Upper lobe of left lung (tissue), 6 donors: ENCODE results near the gene CCR5. TPM values are rescaled to one million over a fixed set of nuclear protein-coding genes. Genes with fewer than 3 reads are reported as not detected.

Source experiments
- ATAC-seq, 2 donors: fragments of 200-7000 bp; cut with Tn5 transposase; one replicate each; pipeline ENCODE4 v1.9.1; 2022; ENCODE audit warnings: mild to moderate bottlenecking in 2 of 2, moderate library complexity in 2 of 2; ENCODE audit not compliant: low FRiP score in 2 of 2
- DNase-seq, 2 donors: peaks; one replicate each; pipeline ENCODE4 v3.0.0-alpha.2; 2019 to 2020
- H3K27ac ChIP-seq, 4 donors: fragments of 200-600 bp; sonication (generic); one replicate each; pipeline ENCODE4 v1.5.1; 2016 to 2019
- H3K27me3 ChIP-seq, 4 donors: fragments of 200-600 bp; sonication (generic); one replicate each; pipeline ENCODE4 v1.5.1; 2017 to 2019
- H3K36me3 ChIP-seq, 4 donors: fragments of 200-600 bp; sonication (generic); one replicate each; pipeline ENCODE4 v1.5.1; 2016 to 2019
- H3K4me1 ChIP-seq, 4 donors: fragments of 200-600 bp; sonication (generic); one replicate each; pipeline ENCODE4 v1.5.1; 2018 to 2019
- H3K4me3 ChIP-seq, 4 donors: fragments of 200-600 bp; sonication (generic); one replicate each; pipeline ENCODE4 v1.5.1; 2017 to 2019; ENCODE audit warnings: mild to moderate bottlenecking in 2 of 4, moderate library complexity in 1 of 4
- H3K9me3 ChIP-seq, 4 donors: fragments of 200-600 bp; sonication (generic); one replicate each; pipeline ENCODE4 v1.5.1; 2018 to 2019
- EP300 ChIP-seq, 4 donors: sonication (generic); formaldehyde crosslinking; IDR thresholded peaks; one replicate each; pipeline ENCODE4 v1.5.1; 2017; ENCODE audit warnings: antibody characterized with exemption in 4 of 4, control low read depth in 2 of 4
- POLR2A ChIP-seq, 4 donors: fragments of 450-650 bp; IDR thresholded peaks; one replicate each; pipeline ENCODE4 v1.5.1; 2016 to 2017; ENCODE audit warnings: antibody characterized with exemption in 4 of 4, mild to moderate bottlenecking in 2 of 4
- POLR2AphosphoS5 ChIP-seq, 2 donors: sonication (generic); formaldehyde crosslinking; IDR thresholded peaks; one replicate each; pipeline ENCODE4 v1.5.1; 2017; ENCODE audit warnings: antibody characterized with exemption in 2 of 2
- WGBS, 2 donors: methylation state at CpG; one replicate each; pipeline ENCODE4 v1.1.5; 2017 to 2018; 5-methylcytosine and 5-hydroxymethylcytosine counted together
- total RNA-seq, 6 donors: library from RNA; depleted of rRNA in 4 of 6; stranded (reverse); fragments of >200 nt in 4 of 6; gene quantifications; one replicate each; pipeline versions ENCODE4 v1.1.0 to v1.2.1, GENCODE V29; 2016 to 2021
- TF ChIP-seq, protein P1 (sequence below), 6 experiments: fragments of 450-650 bp in 4 of 6; fragments of 200-600 bp in 2 of 6; sonication (generic) in 2 of 6; IDR thresholded peaks; one replicate each; pipeline ENCODE4 v1.5.1; 2016 to 2019; ENCODE audit warnings: antibody characterized with exemption in 6 of 6
- donor health status: DM: no; HTN: no; CAD: no; lungs with moderate emphysema.
- donor health status: DM: no; HTN: yes; CAD: no; lungs with severe emphysema.

The CCR5 gene
- total RNA-seq, 6 donors from 2014 or later, result 0.33 to 8.6 (median 3.1) TPM

DNA sequence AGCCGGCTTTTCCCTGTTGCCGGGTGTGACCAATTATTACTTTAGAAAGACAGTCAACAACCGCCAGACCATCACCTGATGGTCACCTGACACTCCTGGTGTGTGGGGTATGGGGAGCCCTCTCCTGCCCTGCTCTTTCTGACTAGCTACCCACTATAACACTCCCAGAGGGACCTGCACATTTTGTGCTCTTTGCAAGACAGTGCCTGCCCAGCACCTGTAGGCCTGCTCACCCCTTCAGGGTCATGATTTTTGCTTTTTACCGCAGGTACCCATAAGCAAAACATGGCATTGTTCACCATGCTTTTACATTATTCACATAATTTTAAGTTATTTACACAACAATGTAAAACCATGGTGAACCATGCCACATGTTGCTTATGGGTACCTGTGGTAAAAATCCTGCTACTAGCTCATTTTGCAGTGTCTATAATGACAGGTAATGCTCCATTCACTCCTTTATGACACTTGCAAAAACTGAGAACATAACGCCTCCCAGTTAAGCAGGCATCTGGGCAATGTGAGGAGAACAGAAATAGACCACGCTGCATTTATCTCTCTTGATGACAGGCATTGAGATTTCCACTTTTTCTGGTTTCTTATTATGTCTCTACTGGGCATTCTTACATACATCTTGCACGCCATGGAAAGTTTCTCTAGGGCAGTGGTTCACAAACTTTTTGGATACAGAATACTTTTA is 46.2 kb downstream of the CCR5 start:
- H3K27me3 ChIP-seq, result no peaks in the 10 kb centered on the region
- H3K4me3 ChIP-seq, result no peak overlapping the region
- ATAC-seq, result no peak
- no peak for DNase-seq
- H3K27ac ChIP-seq, result peak overlapping the region in 1 of 4 donors; percentile 28
- no peaks in the 10 kb centered on the region for H3K9me3 ChIP-seq
- no peak for TF ChIP-seq POLR2AphosphoS5 (IDR thresholded peaks at IDR 0.05)
- TF ChIP-seq POLR2A (IDR thresholded peaks at IDR 0.05), result no peak
- no peak for TF ChIP-seq EP300 (IDR thresholded peaks at IDR 0.05)
- TF ChIP-seq, protein P1, sequence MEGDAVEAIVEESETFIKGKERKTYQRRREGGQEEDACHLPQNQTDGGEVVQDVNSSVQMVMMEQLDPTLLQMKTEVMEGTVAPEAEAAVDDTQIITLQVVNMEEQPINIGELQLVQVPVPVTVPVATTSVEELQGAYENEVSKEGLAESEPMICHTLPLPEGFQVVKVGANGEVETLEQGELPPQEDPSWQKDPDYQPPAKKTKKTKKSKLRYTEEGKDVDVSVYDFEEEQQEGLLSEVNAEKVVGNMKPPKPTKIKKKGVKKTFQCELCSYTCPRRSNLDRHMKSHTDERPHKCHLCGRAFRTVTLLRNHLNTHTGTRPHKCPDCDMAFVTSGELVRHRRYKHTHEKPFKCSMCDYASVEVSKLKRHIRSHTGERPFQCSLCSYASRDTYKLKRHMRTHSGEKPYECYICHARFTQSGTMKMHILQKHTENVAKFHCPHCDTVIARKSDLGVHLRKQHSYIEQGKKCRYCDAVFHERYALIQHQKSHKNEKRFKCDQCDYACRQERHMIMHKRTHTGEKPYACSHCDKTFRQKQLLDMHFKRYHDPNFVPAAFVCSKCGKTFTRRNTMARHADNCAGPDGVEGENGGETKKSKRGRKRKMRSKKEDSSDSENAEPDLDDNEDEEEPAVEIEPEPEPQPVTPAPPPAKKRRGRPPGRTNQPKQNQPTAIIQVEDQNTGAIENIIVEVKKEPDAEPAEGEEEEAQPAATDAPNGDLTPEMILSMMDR (IDR thresholded peaks at IDR 0.05), result no peak
- 75 to 89% methylated on average over 7 of the region's 7 CpGs for WGBS, 2 donors
- no peaks in the 10 kb centered on the region for H3K36me3 ChIP-seq
- peaks cover 19 to 44% (median 24%) of the 10 kb centered on the region in 4 donors for H3K4me1 ChIP-seq

DNA sequence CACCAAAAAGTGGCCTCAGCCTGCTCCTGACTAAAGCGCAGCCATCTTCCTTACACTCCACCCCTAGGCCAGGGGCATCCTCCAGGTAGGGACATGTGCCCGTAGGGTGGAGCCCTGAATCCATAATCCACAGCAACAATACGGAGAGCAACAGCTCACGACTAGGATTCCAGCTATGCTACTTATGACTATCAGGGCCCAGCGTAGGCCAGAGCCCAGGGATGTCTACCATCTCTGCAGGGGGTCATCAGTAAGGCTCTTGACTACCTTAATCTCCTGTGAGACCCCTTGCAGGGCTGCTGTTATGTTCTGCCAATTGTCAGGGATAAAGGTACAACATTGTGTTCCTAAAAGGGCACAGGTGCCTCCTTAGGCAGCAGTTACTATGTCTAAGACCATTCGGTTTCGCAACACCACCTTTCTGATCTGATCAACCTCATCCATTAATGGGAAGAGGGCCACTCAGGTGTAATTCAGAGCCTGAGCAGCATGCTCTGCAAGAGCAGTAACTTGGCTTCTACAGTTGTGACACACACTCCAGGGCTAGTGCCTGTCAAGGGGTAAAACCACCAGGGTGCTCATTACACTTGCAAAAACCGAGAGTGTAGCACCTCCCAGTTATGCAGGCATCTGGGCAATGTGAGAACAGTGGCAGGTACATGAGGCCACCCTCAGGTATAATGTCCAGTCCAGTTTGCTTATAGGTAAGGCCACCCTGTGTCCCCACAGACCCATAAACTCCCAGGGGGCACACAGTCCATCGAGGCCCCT is 47.3 kb downstream of the CCR5 start:
- H3K4me3 ChIP-seq, result no peak overlapping the region
- DNase-seq (peak in 1 of 2 donors; percentile 76), ATAC-seq (peak in 1 of 2 donors; percentile 27)
- TF ChIP-seq, protein P1 (IDR thresholded peaks at IDR 0.05), result no peak
- TF ChIP-seq POLR2A (IDR thresholded peaks at IDR 0.05), result no peak
- no peak for TF ChIP-seq POLR2AphosphoS5 (IDR thresholded peaks at IDR 0.05)
- TF ChIP-seq EP300 (IDR thresholded peaks at IDR 0.05), result no peak
- 82 to 100% methylated on average over 3 to 9 of the region's 9 CpGs for WGBS, 2 donors
- no peak overlapping the region for H3K27ac ChIP-seq
- H3K27me3 ChIP-seq, result no peaks in the 10 kb centered on the region
- H3K36me3 ChIP-seq, result no peaks in the 10 kb centered on the region
- no peaks in the 10 kb centered on the region for H3K9me3 ChIP-seq
- H3K4me1 ChIP-seq, result peaks cover 12 to 34% (median 16%) of the 10 kb centered on the region in 4 donors

DNA sequence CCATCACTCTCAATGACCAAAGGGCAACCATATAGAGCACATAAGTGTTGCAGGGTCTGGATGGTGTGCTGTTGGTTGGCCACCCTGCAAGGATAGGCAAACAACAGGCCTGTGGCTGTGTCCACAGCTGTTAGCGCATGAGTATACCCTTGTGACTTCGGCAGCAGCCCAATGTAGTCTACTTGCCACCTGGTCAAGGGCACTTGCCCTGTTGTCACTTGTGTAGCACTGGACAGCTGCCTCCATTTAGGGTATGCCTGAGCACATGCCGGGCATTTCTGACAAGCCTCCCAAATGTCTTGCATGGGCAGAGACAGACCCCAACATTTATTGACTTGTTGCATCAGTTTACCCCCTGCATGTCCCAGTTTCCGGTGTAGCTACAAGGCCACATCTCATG is 49.1 kb downstream of the CCR5 start:
- Histone ChIP-seq H3K9me3 (no peaks in the 10 kb centered on the region), H3K36me3 (no peaks in the 10 kb centered on the region), H3K27me3 (no peaks in the 10 kb centered on the region), H3K27ac (no peak overlapping the region), H3K4me3 (no peak overlapping the region), H3K4me1 (peaks cover 8 to 17% (median 10%) of the 10 kb centered on the region in 4 donors)
- 96 to 100% methylated on average over 4 of the region's 4 CpGs for WGBS, 2 donors
- TF ChIP-seq, protein P1 (IDR thresholded peaks at IDR 0.05), result no peak
- no peak for TF ChIP-seq POLR2A (IDR thresholded peaks at IDR 0.05)
- TF ChIP-seq POLR2AphosphoS5 (IDR thresholded peaks at IDR 0.05), result no peak
- no peak for TF ChIP-seq EP300 (IDR thresholded peaks at IDR 0.05)
- DNase-seq (no peak), ATAC-seq (no peak)

DNA sequence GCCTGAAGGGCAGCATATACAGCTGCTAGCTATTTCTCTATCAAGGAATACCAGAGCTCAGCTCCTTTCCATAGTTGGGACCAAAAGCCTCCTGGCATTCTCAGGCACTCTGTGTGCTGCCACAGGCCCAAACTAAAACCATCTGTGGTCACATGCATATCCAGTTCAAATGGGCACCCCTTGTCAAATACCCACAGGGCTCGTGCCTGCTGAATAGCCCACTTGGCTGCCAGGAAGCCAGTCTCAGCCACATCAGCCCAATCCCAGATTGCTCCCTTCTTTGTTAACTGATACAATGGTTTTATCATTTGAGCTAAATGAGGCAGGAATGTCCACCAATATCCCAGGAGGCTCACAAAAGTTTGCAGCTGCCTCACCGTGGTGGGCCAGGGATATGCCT is 50.2 kb downstream of the CCR5 start:
- no peak overlapping the region for H3K27ac ChIP-seq
- WGBS, 2 donors, result 89 to 96% methylated on average over 2 of the region's 2 CpGs
- H3K27me3 ChIP-seq, result no peaks in the 10 kb centered on the region
- TF ChIP-seq POLR2AphosphoS5 (IDR thresholded peaks at IDR 0.05) (no peak), EP300 (IDR thresholded peaks at IDR 0.05) (no peak)
- ATAC-seq (no peak), DNase-seq (no peak)
- H3K4me1 ChIP-seq, result peaks cover 6 to 8% (median 7%) of the 10 kb centered on the region in 4 donors
- H3K4me3 ChIP-seq, result no peak overlapping the region
- H3K9me3 ChIP-seq, result no peaks in the 10 kb centered on the region
- H3K36me3 ChIP-seq, result no peaks in the 10 kb centered on the region

DNA sequence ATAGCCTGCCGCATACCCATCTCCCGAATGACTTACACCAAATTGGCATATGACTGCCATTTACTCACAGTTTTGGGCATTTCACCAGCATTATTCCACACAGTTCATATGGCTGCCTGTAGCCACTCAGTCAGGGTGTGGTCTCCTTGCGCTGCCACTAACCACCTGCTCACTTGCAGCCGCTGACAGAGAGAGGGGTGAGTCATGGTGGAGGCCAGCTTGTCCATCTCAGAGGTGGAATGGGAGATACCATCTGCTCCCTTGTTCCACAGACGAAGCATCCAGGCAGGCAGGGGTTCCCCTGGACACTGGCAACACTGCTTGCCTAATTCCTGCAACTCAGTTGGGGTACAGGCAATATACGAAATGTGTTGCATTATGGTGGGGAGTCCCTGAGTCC is 51.9 kb downstream of the CCR5 start:
- no peaks in the 10 kb centered on the region for H3K36me3 ChIP-seq
- H3K4me1 ChIP-seq, result peaks cover 0 to 9% (median 6%) of the 10 kb centered on the region in 4 donors
- no peak overlapping the region for H3K4me3 ChIP-seq
- no peak for DNase-seq
- H3K27me3 ChIP-seq, result no peaks in the 10 kb centered on the region
- ATAC-seq, result no peak
- H3K27ac ChIP-seq, result no peak overlapping the region
- 89 to 100% methylated on average over 2 to 6 of the region's 6 CpGs for WGBS, 2 donors
- TF ChIP-seq POLR2AphosphoS5 (IDR thresholded peaks at IDR 0.05) (no peak), EP300 (IDR thresholded peaks at IDR 0.05) (no peak), POLR2A (IDR thresholded peaks at IDR 0.05) (no peak)
- TF ChIP-seq, protein P1 (IDR thresholded peaks at IDR 0.05), result no peak
- H3K9me3 ChIP-seq, result no peaks in the 10 kb centered on the region
